Neural cell (in vitro differentiated cells): Measurements from ENCODE around the gene UBASH3B. TPM values are rescaled to one million over a fixed set of nuclear protein-coding genes. Genes with fewer than 3 reads are reported as not detected.

Experiments used
- H2AFZ ChIP-seq: fragments of 200-600, 300-800 bp; sonication (generic), shearing (Covaris generic); 2 replicates; pipeline ENCODE4 v1.6.0; 2014; ENCODE audit warnings: low read depth, mild to moderate bottlenecking, antibody characterized with exemption, low read length, moderate library complexity
- H3F3A ChIP-seq: fragments of 200-600 bp; shearing (Covaris generic); 2 replicates; pipeline ENCODE4 v1.6.1; 2016; ENCODE audit warnings: mild to moderate bottlenecking, moderate library complexity, mixed read lengths, antibody characterized with exemption, low read length; ENCODE audit not compliant: insufficient read depth, poor library complexity, severe bottlenecking
- H3K27ac ChIP-seq: fragments of 200-600, 300-800 bp; sonication (generic), shearing (Covaris generic); 2 replicates; pipeline ENCODE4 v1.5.1; 2014; ENCODE audit warnings: mild to moderate bottlenecking, low read length, moderate library complexity
- H3K27me3 ChIP-seq: fragments of 300-800, 200-600 bp; sonication (generic), shearing (Covaris generic); 2 replicates; pipeline ENCODE4 v1.6.0; 2014; ENCODE audit warnings: mild to moderate bottlenecking, low read depth, low read length, moderate library complexity; ENCODE audit not compliant: insufficient read depth
- H3K36me3 ChIP-seq: fragments of 300-800, 200-600 bp; sonication (generic), shearing (Covaris generic); 2 replicates; pipeline ENCODE4 v1.5.1; 2014; ENCODE audit warnings: mild to moderate bottlenecking, antibody characterized with exemption, low read length, moderate library complexity; ENCODE audit not compliant: insufficient read depth
- H3K4me2 ChIP-seq: fragments of 300-800, 200-600 bp; sonication (generic), shearing (Covaris generic); 2 replicates; pipeline ENCODE4 v1.6.0; 2014; ENCODE audit warnings: mild to moderate bottlenecking, low read length
- H3K4me3 ChIP-seq: fragments of 300-800, 200-600 bp; sonication (generic), shearing (Covaris generic); 2 replicates; pipeline ENCODE4 v1.5.1; 2014; ENCODE audit warnings: mild to moderate bottlenecking, low read length, moderate library complexity
- H3K79me2 ChIP-seq: fragments of 200-600 bp; shearing (Covaris generic); replicated peaks from 2 replicates; pipeline ENCODE4 v1.6.0; 2014; ENCODE audit warnings: mild to moderate bottlenecking, low read length, moderate library complexity; ENCODE audit not compliant: insufficient read depth
- H3K9ac ChIP-seq: fragments of 300-800, 200-600 bp; sonication (generic), shearing (Covaris generic); 2 replicates; pipeline ENCODE4 v1.6.1; 2016; ENCODE audit warnings: mild to moderate bottlenecking, low read length, mixed read lengths
- H3K9me2 ChIP-seq: fragments of 200-600 bp; shearing (Covaris generic); 2 replicates; pipeline ENCODE4 v1.6.1; 2016; ENCODE audit warnings: mild to moderate bottlenecking, low read length, mixed read lengths; ENCODE audit not compliant: insufficient read depth
- H3K9me3 ChIP-seq: fragments of 200-600, 300-800 bp; sonication (generic), shearing (Covaris generic); 2 replicates; pipeline ENCODE4 v1.6.1; 2016; ENCODE audit warnings: mild to moderate bottlenecking, mixed run types, low read length, moderate library complexity, mixed read lengths
- H4K20me1 ChIP-seq: fragments of 200-600 bp; shearing (Covaris generic); 2 replicates; pipeline ENCODE4 v1.6.1; 2016; ENCODE audit warnings: mild to moderate bottlenecking, mixed run types; ENCODE audit not compliant: insufficient read depth
- EP300 ChIP-seq: fragments of 450-650 bp; conservative IDR thresholded peaks from 2 replicates; pipeline ENCODE4 v1.6.1; 2014; ENCODE audit warnings: antibody characterized with exemption, mild to moderate bottlenecking, moderate library complexity; ENCODE audit not compliant: poor library complexity, severe bottlenecking
- EZH2 ChIP-seq: fragments of 200-600, 300-800 bp; shearing (Covaris generic), sonication (generic); IDR thresholded peaks from 2 replicates; pipeline ENCODE4 v1.6.1; 2014; ENCODE audit warnings: antibody characterized with exemption, low read length, borderline replicate concordance, mild to moderate bottlenecking; ENCODE audit not compliant: insufficient read depth, poor library complexity, severe bottlenecking
- MXI1 ChIP-seq: fragments of 450-650 bp; conservative IDR thresholded peaks from 2 replicates; pipeline ENCODE4 v1.6.1; 2014; ENCODE audit warnings: antibody characterized with exemption, mild to moderate bottlenecking; ENCODE audit not compliant: poor library complexity, severe bottlenecking
- RAD21 ChIP-seq: fragments of 450-650 bp; conservative IDR thresholded peaks from 2 replicates; pipeline ENCODE4 v1.6.1; 2014; ENCODE audit warnings: antibody characterized with exemption, mild to moderate bottlenecking, moderate library complexity
- SMC3 ChIP-seq: fragments of 450-650 bp; conservative IDR thresholded peaks from 2 replicates; pipeline ENCODE4 v1.6.1; 2014; ENCODE audit warnings: antibody characterized with exemption, mild to moderate bottlenecking, moderate library complexity; ENCODE audit not compliant: poor library complexity
- TAF1 ChIP-seq: IDR thresholded peaks from 2 replicates; pipeline ENCODE4 v1.6.1; 2012; ENCODE audit warnings: low read depth
- polyA plus RNA-seq: library from polyadenylated mRNA; depleted of rRNA; stranded (reverse); fragments of >200 nt; gene quantifications from 2 replicates; pipeline ENCODE4 v1.2.3, GENCODE V29; 2014
- TF ChIP-seq, protein P1 (sequence below): IDR thresholded peaks from 2 replicates; pipeline ENCODE4 v1.6.1; 2012; ENCODE audit warnings: borderline replicate concordance
- TF ChIP-seq, protein P2 (sequence below): fragments of 450-650 bp; IDR thresholded peaks from 2 replicates; pipeline ENCODE4 v1.5.1; 2014; ENCODE audit warnings: antibody characterized with exemption, mild to moderate bottlenecking, moderate library complexity; ENCODE audit not compliant: poor library complexity, severe bottlenecking

UBASH3B gene
- polyA plus RNA-seq, 1 donor from 2014 or later, result 4.2 TPM

DNA sequence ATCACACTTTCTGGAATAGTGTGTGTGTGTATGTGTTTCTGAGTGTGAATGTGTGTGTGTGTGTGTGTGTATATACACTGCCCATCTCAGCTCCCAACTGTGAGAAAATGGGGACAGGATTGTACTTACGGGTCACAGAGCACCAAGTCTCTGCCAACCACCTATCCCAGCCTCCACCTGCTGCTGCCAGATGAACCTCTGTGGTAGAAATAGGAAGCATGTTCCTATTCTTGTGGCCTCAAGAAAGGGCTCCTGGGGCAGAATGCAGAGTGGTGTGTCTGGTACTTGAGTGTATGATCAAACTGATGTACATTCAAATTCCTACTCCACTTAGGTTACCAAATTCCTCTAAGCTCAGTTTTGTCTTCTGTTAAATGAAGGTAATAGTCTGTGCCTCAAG lies 14.6 kb downstream of the UBASH3B start:
- Histone ChIP-seq H2AFZ (no peak overlapping the region), H3F3A (no peaks in the 10 kb centered on the region), H3K9ac (no peak overlapping the region), H3K27me3 (no peaks in the 10 kb centered on the region), H4K20me1 (no peaks in the 10 kb centered on the region), H3K4me3 (no peak overlapping the region), H3K27ac (no peak overlapping the region), H3K79me2 (no peaks in the 10 kb centered on the region), H3K9me2 (no peaks in the 10 kb centered on the region), H3K9me3 (peaks cover 7% of the 10 kb centered on the region), H3K36me3 (no peaks in the 10 kb centered on the region), H3K4me2 (no peak overlapping the region)
- TF ChIP-seq MXI1 (no peak), EZH2 (no peak), EP300 (no peak)
- TF ChIP-seq, protein P1, sequence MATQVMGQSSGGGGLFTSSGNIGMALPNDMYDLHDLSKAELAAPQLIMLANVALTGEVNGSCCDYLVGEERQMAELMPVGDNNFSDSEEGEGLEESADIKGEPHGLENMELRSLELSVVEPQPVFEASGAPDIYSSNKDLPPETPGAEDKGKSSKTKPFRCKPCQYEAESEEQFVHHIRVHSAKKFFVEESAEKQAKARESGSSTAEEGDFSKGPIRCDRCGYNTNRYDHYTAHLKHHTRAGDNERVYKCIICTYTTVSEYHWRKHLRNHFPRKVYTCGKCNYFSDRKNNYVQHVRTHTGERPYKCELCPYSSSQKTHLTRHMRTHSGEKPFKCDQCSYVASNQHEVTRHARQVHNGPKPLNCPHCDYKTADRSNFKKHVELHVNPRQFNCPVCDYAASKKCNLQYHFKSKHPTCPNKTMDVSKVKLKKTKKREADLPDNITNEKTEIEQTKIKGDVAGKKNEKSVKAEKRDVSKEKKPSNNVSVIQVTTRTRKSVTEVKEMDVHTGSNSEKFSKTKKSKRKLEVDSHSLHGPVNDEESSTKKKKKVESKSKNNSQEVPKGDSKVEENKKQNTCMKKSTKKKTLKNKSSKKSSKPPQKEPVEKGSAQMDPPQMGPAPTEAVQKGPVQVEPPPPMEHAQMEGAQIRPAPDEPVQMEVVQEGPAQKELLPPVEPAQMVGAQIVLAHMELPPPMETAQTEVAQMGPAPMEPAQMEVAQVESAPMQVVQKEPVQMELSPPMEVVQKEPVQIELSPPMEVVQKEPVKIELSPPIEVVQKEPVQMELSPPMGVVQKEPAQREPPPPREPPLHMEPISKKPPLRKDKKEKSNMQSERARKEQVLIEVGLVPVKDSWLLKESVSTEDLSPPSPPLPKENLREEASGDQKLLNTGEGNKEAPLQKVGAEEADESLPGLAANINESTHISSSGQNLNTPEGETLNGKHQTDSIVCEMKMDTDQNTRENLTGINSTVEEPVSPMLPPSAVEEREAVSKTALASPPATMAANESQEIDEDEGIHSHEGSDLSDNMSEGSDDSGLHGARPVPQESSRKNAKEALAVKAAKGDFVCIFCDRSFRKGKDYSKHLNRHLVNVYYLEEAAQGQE, result no peak

DNA sequence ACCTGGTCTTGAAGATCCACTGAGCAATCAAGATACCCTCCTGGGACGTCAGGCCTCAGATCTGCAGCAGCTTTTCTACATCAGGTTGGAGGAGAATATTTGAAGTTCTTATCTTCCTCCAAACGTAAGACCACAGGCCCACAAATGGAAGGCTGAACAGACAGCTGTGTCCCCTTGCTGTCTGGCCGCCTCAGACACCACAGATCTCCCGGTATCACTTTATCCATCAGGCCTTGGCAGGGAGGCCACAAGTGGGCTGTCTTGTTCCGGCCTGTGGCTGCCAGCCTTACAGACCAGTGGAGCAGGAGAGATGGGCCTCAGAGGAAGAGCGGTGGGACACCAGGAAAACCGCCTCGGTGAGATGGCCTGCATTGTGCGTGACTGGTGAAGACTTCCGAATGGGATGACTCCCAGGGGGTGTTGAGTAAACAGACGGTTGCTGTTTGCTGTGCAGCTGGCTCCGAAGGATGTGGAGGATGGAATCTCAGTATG lies 15.9 kb downstream of the UBASH3B start:
- Histone ChIP-seq H2AFZ (no peak overlapping the region), H3K4me3 (no peak overlapping the region), H3K9ac (no peak overlapping the region), H3K9me3 (peaks cover 7% of the 10 kb centered on the region), H3K36me3 (no peaks in the 10 kb centered on the region), H3F3A (no peaks in the 10 kb centered on the region), H3K79me2 (no peaks in the 10 kb centered on the region), H3K4me2 (no peak overlapping the region), H3K27me3 (no peaks in the 10 kb centered on the region), H3K9me2 (no peaks in the 10 kb centered on the region), H4K20me1 (no peaks in the 10 kb centered on the region), H3K27ac (no peak overlapping the region)
- TF ChIP-seq EP300 (no peak), SMC3 (no peak), RAD21 (no peak), TAF1 (no peak), EZH2 (no peak), MXI1 (no peak)
- TF ChIP-seq, protein P1, result no peak
- TF ChIP-seq, protein P2, sequence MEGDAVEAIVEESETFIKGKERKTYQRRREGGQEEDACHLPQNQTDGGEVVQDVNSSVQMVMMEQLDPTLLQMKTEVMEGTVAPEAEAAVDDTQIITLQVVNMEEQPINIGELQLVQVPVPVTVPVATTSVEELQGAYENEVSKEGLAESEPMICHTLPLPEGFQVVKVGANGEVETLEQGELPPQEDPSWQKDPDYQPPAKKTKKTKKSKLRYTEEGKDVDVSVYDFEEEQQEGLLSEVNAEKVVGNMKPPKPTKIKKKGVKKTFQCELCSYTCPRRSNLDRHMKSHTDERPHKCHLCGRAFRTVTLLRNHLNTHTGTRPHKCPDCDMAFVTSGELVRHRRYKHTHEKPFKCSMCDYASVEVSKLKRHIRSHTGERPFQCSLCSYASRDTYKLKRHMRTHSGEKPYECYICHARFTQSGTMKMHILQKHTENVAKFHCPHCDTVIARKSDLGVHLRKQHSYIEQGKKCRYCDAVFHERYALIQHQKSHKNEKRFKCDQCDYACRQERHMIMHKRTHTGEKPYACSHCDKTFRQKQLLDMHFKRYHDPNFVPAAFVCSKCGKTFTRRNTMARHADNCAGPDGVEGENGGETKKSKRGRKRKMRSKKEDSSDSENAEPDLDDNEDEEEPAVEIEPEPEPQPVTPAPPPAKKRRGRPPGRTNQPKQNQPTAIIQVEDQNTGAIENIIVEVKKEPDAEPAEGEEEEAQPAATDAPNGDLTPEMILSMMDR, result no peak
